ENCODE data around the gene PRKCH.

Gene PRKCH

GRCh38 chr14:61512026-61512834, 190.9 kb downstream of the PRKCH start:
- DNase-seq = no peak
- intact Hi-C loops (cut with DNase I) = no loop called here

- intact Hi-C loops (cut with DNase I) = no loop called here
- DNase-seq = no peak
Observed at GRCh38 chr14:61513986-61514830, 192.8 kb downstream of the PRKCH start.

DNA sequence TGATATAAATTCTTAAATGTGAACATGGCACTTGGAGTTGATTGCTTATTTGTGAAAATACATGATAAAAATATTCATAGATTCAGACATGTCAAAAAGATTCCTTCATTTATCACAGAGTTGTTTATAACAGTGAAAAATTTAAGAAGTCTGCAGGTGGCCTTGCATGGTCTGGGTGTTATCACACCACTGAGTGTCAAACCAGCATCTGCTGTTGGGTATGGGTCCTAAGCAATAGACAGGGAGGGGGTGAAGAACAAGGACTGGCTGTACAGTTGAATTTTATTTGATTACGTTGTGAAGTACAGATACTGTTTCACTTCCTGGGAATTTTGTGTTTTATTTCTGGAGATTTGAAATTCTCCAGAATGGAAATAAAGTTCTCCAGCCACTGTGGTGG, 193.5 kb downstream of the PRKCH start:
- DNase-seq = no peak
- intact Hi-C loops (cut with DNase I) = no loop called here

GRCh38 chr14:61515436-61516117, 194.2 kb downstream of the PRKCH start:
- intact Hi-C loops (cut with DNase I) = no loop called here
- no peak for DNase-seq

DNA sequence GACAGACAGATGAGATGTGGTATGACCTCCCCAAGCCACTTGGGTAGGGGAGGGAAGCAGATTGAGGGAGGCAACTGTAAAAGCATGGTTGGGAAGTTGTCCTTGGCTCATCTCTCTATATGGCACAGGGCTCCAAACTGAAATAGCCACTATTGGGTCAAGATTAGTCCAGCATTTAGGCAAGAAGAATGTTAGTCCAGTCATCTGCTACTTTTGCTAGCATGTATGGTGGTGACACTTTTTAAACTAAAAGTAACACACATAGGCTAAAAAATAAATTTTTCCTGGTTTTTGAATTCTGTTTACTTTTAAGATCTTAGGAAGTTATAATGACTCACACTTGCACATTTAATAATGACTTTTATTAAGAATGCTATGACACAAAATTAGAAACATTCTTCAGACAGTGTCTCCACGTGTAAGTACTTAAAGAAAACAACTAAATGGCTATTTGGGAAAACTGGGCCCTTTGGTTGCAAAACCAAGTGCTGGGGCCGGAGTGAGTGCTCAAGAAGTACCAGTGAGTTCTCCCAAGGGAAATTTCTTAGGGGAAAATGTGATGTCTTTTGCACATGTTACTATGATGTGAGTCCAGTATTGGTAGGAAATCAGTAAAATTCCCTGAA, 194.9 kb downstream of the PRKCH start:
- intact Hi-C loops (cut with DNase I) = no loop called here
- DNase-seq = no peak

GRCh38 chr14:61516964-61517653, 195.7 kb downstream of the PRKCH start:
- no peak for DNase-seq
- intact Hi-C loops (cut with DNase I) = no loop called here

GRCh38 chr14:61517911-61518384, 196.6 kb downstream of the PRKCH start:
- DNase-seq = no peak
- intact Hi-C loops (cut with DNase I) = no loop called here

DNA sequence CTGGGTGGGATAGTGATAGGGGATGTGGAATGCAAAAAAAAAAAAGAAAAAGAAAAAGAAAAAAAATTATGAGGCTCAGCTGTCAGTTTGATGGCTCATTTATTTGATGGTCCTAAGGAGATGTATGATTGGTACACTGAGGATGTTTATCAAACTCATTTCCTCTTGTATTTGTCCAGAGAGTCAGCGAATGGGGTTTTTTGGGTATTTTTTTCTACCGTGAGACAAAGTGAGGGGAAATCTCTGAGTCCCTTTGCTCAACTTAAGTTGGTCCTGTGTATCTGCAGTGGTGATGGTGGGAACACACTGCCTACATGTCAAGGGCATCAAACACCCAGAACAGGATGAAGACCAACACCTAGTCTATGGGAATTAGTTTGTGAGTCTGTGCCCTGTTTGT, 197.0 kb downstream of the PRKCH start:
- DNase-seq = no peak
- intact Hi-C loops (cut with DNase I) = no loop called here

GRCh38 chr14:61519106-61519505, 197.7 kb downstream of the PRKCH start:
- DNase-seq = no peak
- intact Hi-C loops (cut with DNase I) = no loop called here

- intact Hi-C loops (cut with DNase I) = no loop called here
- no peak for DNase-seq
Observed at GRCh38 chr14:61519735-61520134, 198.4 kb downstream of the PRKCH start.

DNA sequence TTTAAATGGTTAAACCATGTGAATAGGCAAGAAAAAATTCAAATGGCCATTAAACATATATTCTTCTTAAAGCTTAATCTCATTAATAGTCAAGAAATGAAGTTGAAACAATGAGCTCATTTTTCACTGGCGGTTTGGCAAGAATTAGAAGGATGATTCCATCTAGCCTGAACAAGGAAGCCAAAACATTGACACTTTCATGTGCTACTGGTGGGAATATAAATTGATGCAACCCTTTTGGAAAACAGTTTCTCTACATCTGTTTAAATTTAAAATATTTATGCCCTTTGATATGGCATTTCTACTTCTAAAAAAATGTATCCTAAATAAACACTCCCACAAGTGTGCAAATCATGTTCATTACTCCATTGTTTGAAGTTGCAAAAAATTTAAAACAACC, 199.2 kb downstream of the PRKCH start:
- intact Hi-C loops (cut with DNase I) = no loop called here

GRCh38 chr14:61521773-61522172, 200.4 kb downstream of the PRKCH start:
- DNase-seq = no peak
- intact Hi-C loops (cut with DNase I) = no loop called here

More for the DNA sequence above, 199.2 kb downstream of the PRKCH start:
- DNase-seq = no peak

DNA sequence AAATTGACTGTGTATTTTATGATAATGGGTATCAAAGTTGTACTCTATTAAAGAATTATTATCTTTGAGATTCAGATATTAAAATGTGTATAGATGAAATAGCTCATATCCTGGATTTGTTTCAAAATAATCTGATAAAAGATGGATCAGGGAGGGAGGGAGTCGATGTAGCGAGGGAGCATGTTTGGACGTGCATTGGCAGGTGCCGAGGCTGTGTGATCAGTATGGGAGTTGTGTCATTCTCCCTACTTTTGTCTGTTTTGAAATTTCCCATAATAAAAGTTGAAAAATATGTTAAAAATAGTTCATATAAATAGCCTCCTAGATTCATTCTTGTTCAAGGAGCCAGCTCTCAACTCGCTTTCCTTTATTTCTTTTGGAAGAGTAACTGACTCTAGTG, 202.4 kb downstream of the PRKCH start:
- DNase-seq = no peak
- intact Hi-C loops (cut with DNase I) = no loop called here

GRCh38 chr14:61524211-61524806, 202.9 kb downstream of the PRKCH start:
- no peak for DNase-seq
- intact Hi-C loops (cut with DNase I) = no loop called here

DNA sequence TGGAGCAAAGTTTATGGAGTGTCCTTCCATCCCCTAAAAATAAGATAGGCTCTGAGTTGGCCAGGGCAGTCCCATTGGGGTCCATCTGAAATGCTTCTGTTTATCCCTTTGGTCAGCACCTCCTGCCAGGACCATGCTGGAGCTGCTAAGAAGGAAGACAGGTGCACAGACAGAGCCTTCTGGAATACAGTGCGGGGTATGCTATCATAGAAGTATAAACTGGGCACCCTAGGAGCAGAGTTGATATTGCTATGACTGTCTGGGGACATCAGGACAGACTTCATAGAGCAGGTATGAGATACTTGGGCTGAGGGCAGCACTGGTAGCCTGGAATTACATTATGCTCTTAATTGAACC, 203.5 kb downstream of the PRKCH start:
- intact Hi-C loops (cut with DNase I) = no loop called here

DNA sequence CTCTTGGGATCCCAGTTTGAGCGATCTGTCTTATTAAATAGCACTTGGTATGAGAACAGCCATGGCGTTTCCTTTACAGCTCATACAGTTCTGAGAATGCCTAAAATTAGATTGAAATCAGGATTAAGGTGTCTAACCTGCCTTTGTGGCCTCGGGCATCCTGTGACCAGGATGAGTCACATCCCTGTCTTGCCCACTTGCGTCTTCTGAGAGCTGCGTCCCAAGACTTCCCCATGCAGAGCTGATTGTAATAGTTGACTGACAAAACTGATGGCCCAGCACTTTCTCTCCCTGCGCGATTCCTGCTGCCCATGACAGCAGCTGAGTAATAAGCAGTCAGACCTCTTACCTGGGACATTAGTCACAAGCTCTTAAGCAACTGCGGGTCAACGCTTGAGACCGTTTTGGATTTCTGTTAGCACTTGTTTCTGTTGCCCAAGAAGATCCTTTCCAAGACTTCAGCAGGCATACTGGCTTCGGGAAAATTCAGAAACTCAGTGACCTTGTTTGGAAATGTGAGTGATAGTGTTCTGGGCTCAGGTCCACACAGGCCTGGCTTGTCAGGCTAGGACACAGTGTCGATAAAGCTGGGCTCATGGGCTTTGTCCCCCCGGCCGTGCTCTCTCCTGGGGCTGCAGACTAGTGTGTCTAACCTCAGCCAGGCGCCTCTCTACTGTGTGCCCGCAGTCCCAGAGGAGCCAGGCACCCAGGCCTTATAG, 204.1 kb downstream of the PRKCH start:
- intact Hi-C loops (cut with DNase I) = no loop called here
- peak in 25 of 42 donors; percentile 20 to 84 (median 48) for DNase-seq

More for the DNA sequence above, 203.5 kb downstream of the PRKCH start:
- DNase-seq = no peak

DNA sequence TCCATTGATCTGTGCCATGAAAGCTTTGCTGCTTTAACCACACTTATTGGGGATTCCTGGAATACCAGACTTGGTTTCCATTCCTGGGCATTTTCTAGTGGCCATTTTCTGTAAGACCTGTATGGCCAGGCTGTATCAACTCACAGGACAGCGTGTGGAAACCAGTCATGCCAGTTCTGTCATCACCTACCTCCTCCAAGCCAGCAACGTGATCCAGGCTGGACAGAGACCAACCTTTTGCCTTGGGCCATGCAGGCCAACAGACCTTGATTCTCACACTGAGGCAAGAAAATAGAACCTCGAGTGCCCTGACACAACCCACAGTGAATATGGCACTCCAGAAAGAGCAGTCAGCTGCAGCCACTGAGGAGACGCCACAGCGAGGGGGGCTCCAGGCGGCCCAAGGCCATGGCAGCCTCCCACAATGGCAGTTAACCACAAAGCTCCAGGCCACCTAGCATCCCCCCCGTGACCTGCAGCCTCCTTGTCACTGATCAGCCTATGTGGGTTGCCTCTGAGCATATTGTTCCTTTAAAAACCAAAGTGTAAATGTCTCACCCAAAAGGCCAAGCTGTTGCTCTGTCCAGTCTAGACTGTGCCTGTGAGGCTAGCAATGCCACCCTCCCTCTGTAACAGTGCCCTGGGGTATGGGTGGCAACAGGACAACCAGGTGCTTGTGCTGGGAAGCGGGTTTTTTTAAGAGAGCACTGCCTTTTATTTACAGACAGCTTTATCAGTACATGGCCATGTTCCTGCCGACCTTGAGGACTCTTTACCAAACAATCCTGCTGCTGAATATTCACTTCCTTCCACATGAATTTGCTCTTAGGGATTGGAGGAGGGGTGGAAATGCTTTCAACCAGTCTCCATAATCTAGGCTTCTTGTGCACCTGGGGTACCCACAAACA, 205.3 kb downstream of the PRKCH start:
- no peak for DNase-seq
- intact Hi-C loops (cut with DNase I) = no loop called here

Data from head of caudate nucleus (tissue), 42 donors.